K562 treated with DMSO at 1 percent for 12 hours (cell line): Measurements from ENCODE around the gene FZR1. TPM values are rescaled to one million over a fixed set of nuclear protein-coding genes. Genes with fewer than 3 reads are reported as not detected.

ENCODE experiments used
- total RNA-seq: library from RNA; unstranded; fragments of 300-600 nt; gene quantifications from 2 replicates; pipeline ENCODE4 v1.2.3, GENCODE V29; 2022; ENCODE audit not compliant: insufficient read depth

Gene FZR1
- total RNA-seq, result 23.4 and 35.5 TPM in 2 replicates

DNA sequence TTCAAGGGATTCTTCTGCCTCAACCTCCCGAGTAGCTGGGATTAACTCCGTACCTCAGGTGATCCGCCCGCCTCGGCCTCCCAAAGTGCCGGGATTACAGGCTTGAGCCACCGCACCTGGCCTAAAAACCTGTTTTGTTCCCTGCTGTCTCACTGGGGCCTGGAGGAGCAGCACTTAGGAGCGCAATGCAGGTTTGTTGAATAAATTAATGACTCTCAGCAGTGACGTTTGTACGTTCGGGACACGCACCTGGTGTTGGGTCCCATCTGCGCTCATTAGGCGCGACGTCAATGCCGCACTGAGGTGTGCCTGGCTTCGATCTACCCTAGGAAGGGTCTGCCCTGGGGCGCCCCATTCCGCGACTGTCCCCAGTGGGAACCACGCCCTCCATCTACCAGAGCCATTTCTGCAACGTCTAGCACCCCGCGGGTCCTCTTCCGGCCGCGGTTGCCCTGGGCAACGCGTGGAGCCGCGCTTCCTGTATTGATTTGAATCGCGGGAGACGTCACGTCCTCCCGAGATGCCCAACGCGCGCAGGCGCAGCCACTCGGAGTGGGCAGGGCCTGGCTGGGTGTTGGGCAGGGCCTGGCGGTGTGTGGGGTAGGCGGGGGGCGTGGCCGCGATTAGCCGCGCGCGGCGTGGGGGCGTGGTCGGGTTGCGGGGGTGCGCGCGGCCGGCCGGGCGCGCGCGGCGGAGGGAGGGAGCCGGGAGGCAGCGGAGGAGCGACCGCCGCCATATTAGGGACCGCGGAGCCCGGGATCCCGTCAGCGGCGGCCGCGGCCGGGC is at the start of gene FZR1:
TSS of gene FZR1 (plus strand) at position 714 of the 786 bp plus-strand sequence. CDS start 16,679 bp downstream, outside the sequence.

DNA sequence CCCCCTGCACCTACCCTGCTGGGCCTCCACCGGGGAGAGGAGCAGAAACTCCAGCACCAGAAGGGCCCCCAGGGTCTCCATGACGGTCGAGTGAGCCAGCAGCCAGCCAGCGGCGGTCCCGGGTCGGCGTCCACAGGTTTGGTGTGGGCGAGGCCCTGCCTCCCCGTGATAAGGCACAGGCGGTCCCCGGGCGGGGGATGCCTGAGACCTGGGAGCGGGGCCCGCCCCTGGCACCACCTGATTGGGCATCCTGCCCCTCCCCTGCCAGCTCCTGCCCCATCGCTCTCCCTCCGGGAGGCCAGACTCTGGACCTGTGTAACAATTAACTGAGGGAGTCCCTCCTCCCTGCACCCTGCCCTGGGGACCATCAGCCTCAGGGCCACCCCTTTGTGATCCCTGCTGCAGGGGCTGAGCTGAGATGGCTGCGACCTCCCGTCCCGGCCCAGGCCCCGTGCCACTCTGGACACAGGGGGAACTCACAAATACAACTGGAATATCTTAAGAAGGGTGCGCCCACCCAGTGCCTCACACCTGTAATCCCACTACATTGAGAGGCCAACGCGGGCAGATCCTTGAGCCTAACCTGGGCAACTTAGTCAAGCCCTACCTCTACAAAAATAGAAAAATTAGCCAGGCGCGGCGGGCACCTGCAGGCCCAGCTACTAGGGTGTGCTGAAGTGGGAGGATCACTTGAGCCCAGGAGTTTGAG is 25.6 kb upstream of the FZR1 start, which contains the start of gene SMIM24:
TSS of gene SMIM24 (minus strand) at position 143 of the 709 bp plus-strand sequence. CDS start at position 81, 62 bp downstream.

GRCh38 chr19:3483226-3483628 is 22.9 kb upstream of the FZR1 start, which contains the start of gene SMIM44:
TSS of gene SMIM44 (minus strand) at chr19:3483441. CDS start at chr19:3483403, 38 bp downstream.

DNA sequence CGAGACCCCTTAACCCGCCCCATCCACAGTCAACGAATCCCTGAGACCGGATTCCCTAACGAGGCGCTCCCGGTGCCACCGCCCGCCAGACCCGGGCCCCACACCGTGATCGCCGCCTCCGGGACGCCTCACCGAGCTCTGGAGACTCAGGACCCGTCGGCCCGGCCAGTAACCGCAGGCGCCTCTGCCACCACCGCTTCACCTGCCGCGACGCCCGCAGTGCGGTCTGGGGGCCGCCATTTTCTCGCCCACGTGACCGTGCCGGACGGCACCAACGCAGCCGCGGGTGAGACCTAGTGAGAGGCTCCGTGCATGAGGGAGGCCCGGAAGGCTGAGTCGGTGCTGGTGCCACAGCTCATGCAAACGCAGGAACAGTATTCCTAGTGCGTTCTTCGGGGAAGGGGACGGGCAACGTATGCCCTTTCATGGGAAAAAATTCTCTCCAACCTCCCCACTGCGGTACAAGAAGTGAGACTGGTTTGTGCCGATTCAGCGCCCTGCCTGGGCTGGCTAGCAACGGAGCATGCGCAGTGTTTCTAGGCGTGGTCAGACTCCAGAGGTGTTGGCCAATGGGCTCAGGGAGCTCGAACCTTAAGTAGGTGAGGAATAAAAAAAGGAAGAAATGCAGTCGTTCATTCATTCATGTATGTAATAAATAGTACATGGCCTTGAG is 5.5 kb upstream of the FZR1 start, which contains the start of gene DOHH:
TSS of gene DOHH (minus strand) at position 246 of the 673 bp plus-strand sequence. CDS start 3,860 bp downstream, outside the sequence.

DNA sequence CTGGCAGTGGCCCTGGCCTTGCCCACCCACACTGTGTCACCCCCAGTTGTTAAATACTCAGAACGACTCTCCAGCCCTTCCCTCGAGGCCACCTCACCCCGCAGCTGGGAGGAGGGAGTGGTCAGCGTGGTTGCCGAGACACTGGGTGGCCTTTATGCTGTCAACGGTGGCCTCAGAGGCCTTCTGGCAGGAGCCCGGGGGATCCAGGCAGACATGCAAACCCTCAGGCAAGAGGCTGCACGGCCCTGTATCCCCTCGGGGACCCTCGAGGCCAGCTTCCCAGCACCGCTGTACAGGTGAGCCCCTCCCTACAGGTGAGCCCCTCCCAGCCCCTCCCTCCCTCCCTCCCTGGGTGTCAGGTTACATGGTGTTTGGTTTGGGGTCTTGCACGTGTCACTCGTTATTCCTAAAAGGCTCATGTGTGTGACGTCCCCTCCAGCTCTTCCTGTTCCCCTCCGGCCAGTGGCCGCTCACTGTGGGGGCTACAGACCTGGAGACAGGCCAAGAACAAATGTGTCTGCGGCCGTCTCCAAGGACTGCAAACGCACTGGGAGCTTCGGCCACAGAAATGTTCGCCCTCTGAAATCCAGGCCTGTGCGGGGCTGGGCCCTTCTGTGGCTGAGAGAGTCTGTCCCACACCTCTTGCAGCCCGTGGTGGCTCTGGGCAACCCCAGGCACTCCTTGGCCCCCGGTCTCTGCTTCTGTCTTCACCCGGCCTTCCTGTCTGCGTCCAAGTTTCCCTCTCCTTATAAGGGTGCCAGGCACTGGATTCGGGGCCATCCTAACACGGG is 33.0 kb downstream of the FZR1 start, which contains the start of gene TEKTIP1:
TSS of gene TEKTIP1 (plus strand) at position 210 of the 791 bp plus-strand sequence. CDS start at position 214, 4 bp downstream.

GRCh38 chr19:3557461-3558248 is 51.5 kb downstream of the FZR1 start, which contains the start of gene MFSD12:
TSS of gene MFSD12 (minus strand) at chr19:3557586. CDS start at chr19:3557403, 183 bp downstream.

DNA sequence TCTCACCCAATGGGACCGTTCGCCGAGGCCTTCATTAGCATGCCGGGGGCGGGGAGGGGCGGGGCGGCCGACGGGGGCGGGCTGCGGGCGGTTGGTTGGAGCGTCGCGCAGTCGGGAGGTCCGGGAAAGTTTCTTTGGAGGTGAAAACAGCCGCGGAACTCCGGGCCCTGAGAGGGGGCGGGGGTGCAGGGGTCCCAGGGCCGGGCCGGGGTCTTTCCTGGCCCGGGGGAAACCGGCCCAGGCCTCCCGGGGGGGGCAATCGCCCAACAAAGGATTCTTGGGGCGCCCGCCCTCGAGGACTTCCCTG is 66.7 kb downstream of the FZR1 start, which contains the start of gene HMG20B:
TSS of gene HMG20B (plus strand) at position 90 of the 307 bp plus-strand sequence. CDS start 366 bp downstream, outside the sequence.

GRCh38 chr19:3585301-3586126 is 79.4 kb downstream of the FZR1 start, which contains the start of gene GIPC3:
TSS of gene GIPC3 (plus strand) at chr19:3585478. CDS start at chr19:3585598, 120 bp downstream.

Other genes starting within 250 kb of the FZR1 start
- 9.1 and 37.3 TPM in 2 replicates for gene NFIC, start 139.7 kb upstream of the FZR1 start, total RNA-seq
- 2.0 and 3.8 TPM in 2 replicates for gene SMIM24, start 25.8 kb upstream of the FZR1 start, total RNA-seq
- gene SMIM44, start 22.9 kb upstream of the FZR1 start, total RNA-seq, result not detected in 2 replicates
- 24.2 and 31.1 TPM in 2 replicates for gene DOHH, start 5.6 kb upstream of the FZR1 start, total RNA-seq
- gene TEKTIP1, start 32.9 kb downstream of the FZR1 start, total RNA-seq, result 1.9 TPM in 1 of 2 replicates, not detected in the other
- 92.6 and 127 TPM in 2 replicates for gene MFSD12, start 51.3 kb downstream of the FZR1 start, total RNA-seq
- gene HMG20B, start 66.6 kb downstream of the FZR1 start, total RNA-seq, result 213 and 233 TPM in 2 replicates
- gene GIPC3, start 79.2 kb downstream of the FZR1 start, total RNA-seq, result 2.0 and 4.0 TPM in 2 replicates
- gene TBXA2R, start 100.6 kb downstream of the FZR1 start, total RNA-seq, result 14.3 and 15.3 TPM in 2 replicates
- 26.3 and 34.3 TPM in 2 replicates for gene CACTIN, start 120.5 kb downstream of the FZR1 start, total RNA-seq
- 17.4 and 39.7 TPM in 2 replicates for gene PIP5K1C, start 194.2 kb downstream of the FZR1 start, total RNA-seq
- 4.5 and 9.5 TPM in 2 replicates for gene TJP3, start 202.1 kb downstream of the FZR1 start, total RNA-seq